ENCODE results near the gene CPXM2. TPM values are rescaled to one million over a fixed set of nuclear protein-coding genes. Genes with fewer than 3 reads are reported as not detected.

CPXM2 gene
- polyA plus RNA-seq, 1 experiment = 14.4 TPM

DNA sequence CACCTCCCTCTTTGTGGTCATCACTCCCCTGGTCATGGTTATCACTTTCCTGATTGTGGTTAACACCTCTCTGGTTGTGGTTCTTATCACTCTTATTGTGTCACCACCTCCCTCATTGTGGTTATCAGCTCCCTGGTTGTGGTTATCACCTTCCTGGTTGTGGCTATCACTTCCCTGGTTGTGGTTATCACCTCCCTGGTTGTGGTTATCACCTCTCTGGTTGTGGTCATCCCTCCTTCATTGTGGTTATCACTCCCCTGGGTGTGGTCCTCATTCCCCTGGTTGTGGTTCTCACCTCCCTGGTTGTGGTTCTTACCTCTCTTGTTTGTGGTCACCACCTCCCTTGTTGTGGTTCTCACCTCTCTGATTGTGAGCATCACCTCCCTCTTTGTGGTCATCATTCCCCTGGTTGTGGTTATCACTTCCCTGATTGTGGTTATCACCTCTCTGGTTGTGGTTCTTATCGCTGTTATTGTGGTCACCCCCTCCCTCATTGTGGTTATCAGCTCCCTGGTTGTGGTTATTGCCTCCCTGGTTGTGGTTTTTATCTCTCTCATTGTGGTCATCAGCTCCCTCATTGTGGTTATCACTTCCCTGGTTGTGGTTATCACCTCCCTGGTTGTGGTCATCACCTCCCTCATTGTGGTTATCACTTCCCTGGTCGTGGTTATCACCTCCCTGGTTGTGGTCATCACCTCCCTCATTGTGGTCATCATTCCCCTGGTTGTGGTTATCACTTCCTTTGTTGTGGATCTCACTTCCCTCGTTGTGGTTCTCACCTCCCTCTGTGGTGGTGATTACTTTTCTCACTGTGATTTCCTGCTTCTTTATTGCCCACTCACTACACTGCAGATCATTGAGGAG, 118.7 kb downstream of the CPXM2 start:
- DNase-seq (ENCODE audit: low read depth) = no peak
- Histone ChIP-seq H3K36me3 (ENCODE audit: control insufficient read depth, insufficient read depth, low read length) (no peaks in the 10 kb centered on the region), H3K27me3 (ENCODE audit: control insufficient read depth, insufficient read depth, low read length) (no peaks in the 10 kb centered on the region), H3K4me3 (ENCODE audit: low read depth, low read length) (no peak overlapping the region)
- TF ChIP-seq, protein P1, sequence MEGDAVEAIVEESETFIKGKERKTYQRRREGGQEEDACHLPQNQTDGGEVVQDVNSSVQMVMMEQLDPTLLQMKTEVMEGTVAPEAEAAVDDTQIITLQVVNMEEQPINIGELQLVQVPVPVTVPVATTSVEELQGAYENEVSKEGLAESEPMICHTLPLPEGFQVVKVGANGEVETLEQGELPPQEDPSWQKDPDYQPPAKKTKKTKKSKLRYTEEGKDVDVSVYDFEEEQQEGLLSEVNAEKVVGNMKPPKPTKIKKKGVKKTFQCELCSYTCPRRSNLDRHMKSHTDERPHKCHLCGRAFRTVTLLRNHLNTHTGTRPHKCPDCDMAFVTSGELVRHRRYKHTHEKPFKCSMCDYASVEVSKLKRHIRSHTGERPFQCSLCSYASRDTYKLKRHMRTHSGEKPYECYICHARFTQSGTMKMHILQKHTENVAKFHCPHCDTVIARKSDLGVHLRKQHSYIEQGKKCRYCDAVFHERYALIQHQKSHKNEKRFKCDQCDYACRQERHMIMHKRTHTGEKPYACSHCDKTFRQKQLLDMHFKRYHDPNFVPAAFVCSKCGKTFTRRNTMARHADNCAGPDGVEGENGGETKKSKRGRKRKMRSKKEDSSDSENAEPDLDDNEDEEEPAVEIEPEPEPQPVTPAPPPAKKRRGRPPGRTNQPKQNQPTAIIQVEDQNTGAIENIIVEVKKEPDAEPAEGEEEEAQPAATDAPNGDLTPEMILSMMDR (IDR thresholded peaks at IDR 0.05; ENCODE audit: insufficient read depth, low read depth, low read length) = no peak
- CTCF ChIA-PET = no interaction called here
- POLR2A ChIA-PET = no interaction called here

DNA sequence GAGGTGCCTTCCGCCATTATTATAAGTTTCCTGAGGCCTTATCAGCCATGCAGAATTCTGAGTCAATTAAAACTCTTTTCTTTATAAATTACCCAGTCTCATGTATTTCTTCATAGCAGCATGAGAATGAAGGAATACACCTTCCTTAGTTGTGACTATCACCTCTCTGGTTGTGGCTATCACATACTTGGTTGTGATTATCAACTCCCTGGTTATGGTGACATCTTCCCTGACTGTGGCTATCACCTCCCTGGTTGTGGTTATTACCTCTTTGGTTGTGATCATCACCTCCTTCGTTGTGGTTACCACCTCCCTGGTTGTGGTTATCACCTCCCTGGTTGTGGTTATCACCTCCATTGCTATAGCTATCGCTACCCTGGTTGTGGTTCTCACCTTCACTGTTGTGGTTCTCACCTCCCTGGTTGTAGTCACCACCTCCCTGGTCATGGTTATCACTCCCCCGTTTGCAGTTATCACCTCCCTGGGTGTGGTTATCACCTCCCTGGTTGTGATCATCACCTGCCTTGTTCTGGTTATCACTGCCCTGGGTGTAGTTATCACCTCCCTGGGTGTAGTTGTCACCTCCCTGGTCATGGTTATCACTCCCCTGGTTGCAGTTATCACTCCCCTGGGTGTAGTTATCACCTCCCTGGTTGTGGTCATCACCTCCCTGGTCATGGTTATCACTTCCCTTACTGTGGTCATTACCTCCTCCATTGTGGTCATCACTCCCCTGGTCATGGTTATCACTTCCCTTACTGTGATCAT, 119.5 kb downstream of the CPXM2 start:
- no peak for DNase-seq (ENCODE audit: low read depth)
- Histone ChIP-seq H3K27me3 (ENCODE audit: control insufficient read depth, insufficient read depth, low read length) (no peaks in the 10 kb centered on the region), H3K4me3 (ENCODE audit: low read depth, low read length) (no peak overlapping the region), H3K36me3 (ENCODE audit: control insufficient read depth, insufficient read depth, low read length) (no peaks in the 10 kb centered on the region)
- TF ChIP-seq, protein P1 (IDR thresholded peaks at IDR 0.05; ENCODE audit: insufficient read depth, low read depth, low read length) = no peak
- CTCF ChIA-PET = interaction anchor here (1.0 kb wide), 1 partner anchor 190 kb away, joined by 4 read pairs; no protein-coding TSS in a partner anchor
- POLR2A ChIA-PET = no interaction called here

DNA sequence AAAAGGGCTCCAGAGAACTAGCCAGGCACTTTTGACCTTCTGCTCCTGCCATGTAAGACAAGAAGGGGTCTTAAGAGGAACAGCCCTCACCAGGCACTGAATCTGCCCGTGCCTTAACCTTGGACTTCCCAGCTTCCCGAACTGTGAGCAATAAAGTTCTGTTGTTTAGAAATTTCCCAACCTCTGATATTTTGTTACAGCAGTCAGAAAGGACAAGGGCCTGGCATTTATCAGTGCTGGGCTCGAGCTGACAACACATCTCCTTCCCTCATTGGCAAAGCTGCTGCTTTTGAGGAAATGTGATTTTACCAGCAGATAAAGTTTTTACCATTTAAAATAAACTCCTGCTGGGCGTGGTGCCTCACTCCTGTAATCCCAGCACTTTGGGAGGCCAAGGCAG, 122.0 kb downstream of the CPXM2 start:
- H3K4me3 ChIP-seq (ENCODE audit: low read depth, low read length) = no peak overlapping the region
- TF ChIP-seq, protein P1 (IDR thresholded peaks at IDR 0.05; ENCODE audit: insufficient read depth, low read depth, low read length) = no peak
- ChIA-PET CTCF (no interaction called here), POLR2A (interaction anchor here (0.7 kb wide), 1 partner anchor 196 kb away, joined by 3 read pairs; no protein-coding TSS in a partner anchor)
- no peaks in the 10 kb centered on the region for H3K27me3 ChIP-seq (ENCODE audit: control insufficient read depth, insufficient read depth, low read length)
- no peak for DNase-seq (ENCODE audit: low read depth)
- 0 out of 2 replicates have a peak, but pooled peaks cover 1% of the 10 kb centered on the region for H3K36me3 ChIP-seq (ENCODE audit: control insufficient read depth, insufficient read depth, low read length)

DNA sequence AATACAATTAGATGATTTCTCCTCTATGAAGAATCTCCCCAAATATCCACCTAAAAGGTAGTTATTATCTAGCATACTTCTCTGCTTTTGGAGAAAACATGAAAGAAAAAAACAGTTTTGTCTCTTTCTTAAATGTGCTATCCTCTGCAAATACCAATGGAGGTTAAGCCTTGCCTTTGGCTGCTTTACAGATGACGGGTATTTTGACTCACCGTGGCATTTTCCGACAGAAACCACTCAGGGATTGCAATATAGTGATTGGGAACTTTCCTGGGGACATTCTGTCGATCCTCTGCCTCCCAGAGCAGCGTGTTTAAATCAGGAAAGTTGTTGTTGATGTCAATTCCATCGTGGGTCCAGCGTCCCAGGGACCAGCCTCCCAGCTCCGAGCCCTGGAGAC, 124.8 kb downstream of the CPXM2 start:
- 0 out of 2 replicates have a peak, but pooled peaks cover 1% of the 10 kb centered on the region for H3K36me3 ChIP-seq (ENCODE audit: control insufficient read depth, insufficient read depth, low read length)
- H3K27me3 ChIP-seq (ENCODE audit: control insufficient read depth, insufficient read depth, low read length) = no peaks in the 10 kb centered on the region
- DNase-seq (ENCODE audit: low read depth) = no peak
- TF ChIP-seq, protein P1 (IDR thresholded peaks at IDR 0.05; ENCODE audit: insufficient read depth, low read depth, low read length) = no peak
- POLR2A ChIA-PET = no interaction called here
- CTCF ChIA-PET = no interaction called here
- no peak overlapping the region for H3K4me3 ChIP-seq (ENCODE audit: low read depth, low read length)

DNA sequence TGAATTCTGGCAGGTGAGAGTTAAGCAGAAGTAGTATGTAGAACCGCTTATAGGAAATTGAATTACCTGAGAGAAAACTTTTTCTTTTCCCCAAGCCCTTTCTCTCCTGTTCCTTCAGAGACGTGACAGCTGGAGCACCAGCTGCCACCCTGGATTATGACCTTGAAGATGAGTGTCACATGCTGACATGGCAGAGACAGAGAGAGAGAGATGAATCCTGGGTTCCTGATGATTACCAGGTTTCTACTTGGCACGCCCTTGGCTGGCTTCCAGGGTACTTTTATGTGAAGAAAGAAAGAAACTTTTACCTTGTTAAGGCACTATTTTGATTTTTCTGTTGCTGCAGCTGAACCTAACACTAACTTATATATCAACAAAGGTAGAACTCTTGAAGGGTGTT, 125.6 kb downstream of the CPXM2 start:
- H3K4me3 ChIP-seq (ENCODE audit: low read depth, low read length) = no peak overlapping the region
- no peaks in the 10 kb centered on the region for H3K27me3 ChIP-seq (ENCODE audit: control insufficient read depth, insufficient read depth, low read length)
- TF ChIP-seq, protein P1 (IDR thresholded peaks at IDR 0.05; ENCODE audit: insufficient read depth, low read depth, low read length) = no peak
- ChIA-PET POLR2A (no interaction called here), CTCF (no interaction called here)
- no peak for DNase-seq (ENCODE audit: low read depth)
- H3K36me3 ChIP-seq (ENCODE audit: control insufficient read depth, insufficient read depth, low read length) = 0 out of 2 replicates have a peak, but pooled peaks cover 1% of the 10 kb centered on the region

Measured in BJ (cell line).